ENCODE data around the gene MAMDC2.

GRCh38 chr9:70137577-70137976 is 93.9 kb downstream of the MAMDC2 start:
- TF ChIP-seq CTCF (IDR thresholded peaks at IDR 0.05; ENCODE audit: low read length) (no peak), EZH2phosphoT487 (IDR thresholded peaks at IDR 0.05; ENCODE audit: low read length) (no peak), EZH2 (optimal IDR thresholded peaks at IDR 0.05; ENCODE audit: low read depth, low read length) (no peak)
